AG09309 (cell line): ENCODE measurements around the gene PPP2CA.

Experiments
- DNase-seq: peaks from one replicate; pipeline ENCODE4 v3.0.0-alpha.2; 2010; ENCODE audit warnings: low read depth
- H3K4me3 ChIP-seq: 2 replicates; pipeline ENCODE4 v1.5.1; 2011; ENCODE audit warnings: mild to moderate bottlenecking, low read depth, low read length, moderate library complexity; ENCODE audit not compliant: control insufficient read depth
- CTCF ChIP-seq: IDR thresholded peaks from 2 replicates; pipeline ENCODE4 v1.5.1; 2011; ENCODE audit warnings: mild to moderate bottlenecking, low read depth, low read length, inconsistent platforms; ENCODE audit not compliant: insufficient read depth, control insufficient read depth; ENCODE audit errors: missing control alignments

PPP2CA gene

GRCh38 chr5:134146651-134147518 is 79.0 kb downstream of the PPP2CA start:
- DNase-seq: no peak
- TF ChIP-seq CTCF: no peak
- H3K4me3 ChIP-seq: no peak overlapping the region

GRCh38 chr5:134145779-134146581 is 79.9 kb downstream of the PPP2CA start:
- peak; percentile 96 for TF ChIP-seq CTCF
- H3K4me3 ChIP-seq: no peak overlapping the region
- no peak for DNase-seq

- no peak for TF ChIP-seq CTCF
- no peak overlapping the region for H3K4me3 ChIP-seq
- DNase-seq: no peak
Observed at GRCh38 chr5:134145041-134145757, 80.7 kb downstream of the PPP2CA start.
